Stimulated activated CD4-positive, alpha-beta T cell treated with anti-CD3 and anti-CD28 coated beads, Interleukin-4, amount 100 ng/mL, for 24 hours (primary cell): Measurements from ENCODE around the gene ITSN2.
A peak's percentile ranks its signal among the peaks of the same experiment; 100 is the strongest.

Experiments used
- DNase-seq: peaks from one replicate; pipeline ENCODE4 v3.0.0-alpha.2; 2020

ITSN2 gene

GRCh38 chr2:24174851-24175277 is 185.5 kb downstream of the ITSN2 start, which contains the start of gene FAM228A:
Gene FAM228A, plus strand, starts transcription at chr2:24175053. Its CDS starts 428 bp downstream, at chr2:24175481.
- DNase-seq: no peak

- DNase-seq: no peak
Measured at GRCh38 chr2:24169023-24169422, 191.3 kb downstream of the ITSN2 start.

GRCh38 chr2:24164416-24164973 is 195.8 kb downstream of the ITSN2 start:
- peak; percentile 30 for DNase-seq

- DNase-seq: no peak
Measured at GRCh38 chr2:24163601-24164000, 196.7 kb downstream of the ITSN2 start.

- no peak for DNase-seq
Measured at GRCh38 chr2:24163186-24163585, 197.2 kb downstream of the ITSN2 start.

GRCh38 chr2:24162494-24162893 is 197.8 kb downstream of the ITSN2 start:
- no peak for DNase-seq

GRCh38 chr2:24160761-24161160 is 199.6 kb downstream of the ITSN2 start:
- DNase-seq: no peak

GRCh38 chr2:24159708-24160107 is 200.6 kb downstream of the ITSN2 start:
- no peak for DNase-seq

GRCh38 chr2:24158131-24158530 is 202.2 kb downstream of the ITSN2 start:
- no peak for DNase-seq

GRCh38 chr2:24153478-24153877 is 206.9 kb downstream of the ITSN2 start:
- DNase-seq: no peak
